Measurements from ENCODE around the gene IFNAR2.
"Not testable (repeated sequence)": the region's sequence is repeated elsewhere in the genome, so short reads cannot be mapped to it uniquely, and the experiment has no call there.

DNA sequence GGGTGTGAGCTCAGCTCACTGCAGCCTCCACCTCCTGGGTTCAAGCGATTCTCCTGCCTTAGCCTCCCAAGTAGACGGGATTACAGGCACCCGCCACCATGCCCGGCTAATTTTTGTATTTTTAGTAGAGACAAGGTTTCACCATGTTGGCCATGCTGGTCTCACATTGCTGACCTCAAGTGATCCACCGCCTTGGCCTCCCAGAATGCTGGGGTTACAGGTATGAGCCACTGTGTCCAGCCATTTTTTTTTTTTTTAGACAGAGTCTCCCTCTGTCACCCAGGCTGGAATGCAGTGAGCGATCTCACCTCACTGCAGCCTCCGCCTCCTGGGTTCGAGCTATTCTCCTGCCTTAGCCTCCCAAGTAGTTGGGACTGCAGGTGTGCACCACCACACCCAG lies 13.1 kb downstream of the IFNAR2 start:
- not testable (repeated sequence) for TF ChIP-seq RFX5 (IDR thresholded peaks at IDR 0.05; ENCODE audit: low read length); SMC3 (IDR thresholded peaks at IDR 0.05; ENCODE audit: low read depth, low read length); FOXJ3 (CRISPR knock-in tag; IDR thresholded peaks at IDR 0.05); MAX (IDR thresholded peaks at IDR 0.05; ENCODE audit: low read depth); NFIC (IDR thresholded peaks at IDR 0.05; ENCODE audit: borderline replicate concordance); POLR2AphosphoS5 (IDR thresholded peaks at IDR 0.05; ENCODE audit: low read depth, low read length); IRF3 (IDR thresholded peaks at IDR 0.05; ENCODE audit: low read depth, low read length); YY1 (IDR thresholded peaks at IDR 0.05; ENCODE audit: low read depth); GATA2 (CRISPR knock-in tag; IDR thresholded peaks at IDR 0.05); EP300 (IDR thresholded peaks at IDR 0.05; ENCODE audit: borderline replicate concordance in 1 of 2, low read depth in 1 of 2, low read length in 1 of 2)
- TF ChIP-seq, protein P1, sequence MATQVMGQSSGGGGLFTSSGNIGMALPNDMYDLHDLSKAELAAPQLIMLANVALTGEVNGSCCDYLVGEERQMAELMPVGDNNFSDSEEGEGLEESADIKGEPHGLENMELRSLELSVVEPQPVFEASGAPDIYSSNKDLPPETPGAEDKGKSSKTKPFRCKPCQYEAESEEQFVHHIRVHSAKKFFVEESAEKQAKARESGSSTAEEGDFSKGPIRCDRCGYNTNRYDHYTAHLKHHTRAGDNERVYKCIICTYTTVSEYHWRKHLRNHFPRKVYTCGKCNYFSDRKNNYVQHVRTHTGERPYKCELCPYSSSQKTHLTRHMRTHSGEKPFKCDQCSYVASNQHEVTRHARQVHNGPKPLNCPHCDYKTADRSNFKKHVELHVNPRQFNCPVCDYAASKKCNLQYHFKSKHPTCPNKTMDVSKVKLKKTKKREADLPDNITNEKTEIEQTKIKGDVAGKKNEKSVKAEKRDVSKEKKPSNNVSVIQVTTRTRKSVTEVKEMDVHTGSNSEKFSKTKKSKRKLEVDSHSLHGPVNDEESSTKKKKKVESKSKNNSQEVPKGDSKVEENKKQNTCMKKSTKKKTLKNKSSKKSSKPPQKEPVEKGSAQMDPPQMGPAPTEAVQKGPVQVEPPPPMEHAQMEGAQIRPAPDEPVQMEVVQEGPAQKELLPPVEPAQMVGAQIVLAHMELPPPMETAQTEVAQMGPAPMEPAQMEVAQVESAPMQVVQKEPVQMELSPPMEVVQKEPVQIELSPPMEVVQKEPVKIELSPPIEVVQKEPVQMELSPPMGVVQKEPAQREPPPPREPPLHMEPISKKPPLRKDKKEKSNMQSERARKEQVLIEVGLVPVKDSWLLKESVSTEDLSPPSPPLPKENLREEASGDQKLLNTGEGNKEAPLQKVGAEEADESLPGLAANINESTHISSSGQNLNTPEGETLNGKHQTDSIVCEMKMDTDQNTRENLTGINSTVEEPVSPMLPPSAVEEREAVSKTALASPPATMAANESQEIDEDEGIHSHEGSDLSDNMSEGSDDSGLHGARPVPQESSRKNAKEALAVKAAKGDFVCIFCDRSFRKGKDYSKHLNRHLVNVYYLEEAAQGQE (IDR thresholded peaks at IDR 0.05; ENCODE audit: low read depth, low read length): not testable (repeated sequence)
- TF ChIP-seq, protein P2, sequence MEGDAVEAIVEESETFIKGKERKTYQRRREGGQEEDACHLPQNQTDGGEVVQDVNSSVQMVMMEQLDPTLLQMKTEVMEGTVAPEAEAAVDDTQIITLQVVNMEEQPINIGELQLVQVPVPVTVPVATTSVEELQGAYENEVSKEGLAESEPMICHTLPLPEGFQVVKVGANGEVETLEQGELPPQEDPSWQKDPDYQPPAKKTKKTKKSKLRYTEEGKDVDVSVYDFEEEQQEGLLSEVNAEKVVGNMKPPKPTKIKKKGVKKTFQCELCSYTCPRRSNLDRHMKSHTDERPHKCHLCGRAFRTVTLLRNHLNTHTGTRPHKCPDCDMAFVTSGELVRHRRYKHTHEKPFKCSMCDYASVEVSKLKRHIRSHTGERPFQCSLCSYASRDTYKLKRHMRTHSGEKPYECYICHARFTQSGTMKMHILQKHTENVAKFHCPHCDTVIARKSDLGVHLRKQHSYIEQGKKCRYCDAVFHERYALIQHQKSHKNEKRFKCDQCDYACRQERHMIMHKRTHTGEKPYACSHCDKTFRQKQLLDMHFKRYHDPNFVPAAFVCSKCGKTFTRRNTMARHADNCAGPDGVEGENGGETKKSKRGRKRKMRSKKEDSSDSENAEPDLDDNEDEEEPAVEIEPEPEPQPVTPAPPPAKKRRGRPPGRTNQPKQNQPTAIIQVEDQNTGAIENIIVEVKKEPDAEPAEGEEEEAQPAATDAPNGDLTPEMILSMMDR (IDR thresholded peaks at IDR 0.05): not testable (repeated sequence)

Measured in SK-N-SH (cell line).